ENCODE results near the gene UEVLD.
"Not testable (repeated sequence)": the region's sequence is repeated elsewhere in the genome, so short reads cannot be mapped to it uniquely, and the experiment has no call there.

The UEVLD gene

GRCh38 chr11:18615628-18616392, 27.3 kb upstream of the UEVLD start:
- peaks cover 24 to 28% of the 10 kb centered on the region in 2 donors for H3K36me3 ChIP-seq (ENCODE audit: control insufficient read depth in 2 of 2, insufficient read depth in 2 of 2, low read length in 2 of 2)
- H3K27me3 ChIP-seq (ENCODE audit: control insufficient read depth in 2 of 2, insufficient read depth in 2 of 2, low read length in 2 of 2): no peaks in the 10 kb centered on the region
- H3K9ac ChIP-seq (ENCODE audit: low read depth in 1 of 2, low read length in 2 of 2): no peak overlapping the region
- no peak overlapping the region for H3K4me3 ChIP-seq (ENCODE audit: low read length in 2 of 2)
- H3K9me3 ChIP-seq (ENCODE audit: control insufficient read depth in 2 of 2, low read length in 2 of 2): no peaks in the 10 kb centered on the region
- H3K4me1 ChIP-seq (ENCODE audit: control insufficient read depth in 2 of 2, insufficient read depth in 2 of 2, low read length in 2 of 2): peaks cover 0 to 5% of the 10 kb centered on the region in 2 donors
- H3K27ac ChIP-seq (ENCODE audit: low read depth in 2 of 2, low read length in 2 of 2): no peak overlapping the region

GRCh38 chr11:18614667-18615066, 26.1 kb upstream of the UEVLD start:
- H3K27me3 ChIP-seq (ENCODE audit: control insufficient read depth in 2 of 2, insufficient read depth in 2 of 2, low read length in 2 of 2): no peaks in the 10 kb centered on the region
- H3K4me3 ChIP-seq (ENCODE audit: low read length in 2 of 2): no peak overlapping the region
- H3K9me3 ChIP-seq (ENCODE audit: control insufficient read depth in 2 of 2, low read length in 2 of 2): no peaks in the 10 kb centered on the region
- H3K9ac ChIP-seq (ENCODE audit: low read depth in 1 of 2, low read length in 2 of 2): no peak overlapping the region
- H3K4me1 ChIP-seq (ENCODE audit: control insufficient read depth in 2 of 2, insufficient read depth in 2 of 2, low read length in 2 of 2): peaks cover 0 to 5% of the 10 kb centered on the region in 2 donors
- H3K27ac ChIP-seq (ENCODE audit: low read depth in 2 of 2, low read length in 2 of 2): no peak overlapping the region
- peaks cover 29 to 32% of the 10 kb centered on the region in 2 donors for H3K36me3 ChIP-seq (ENCODE audit: control insufficient read depth in 2 of 2, insufficient read depth in 2 of 2, low read length in 2 of 2)

- Histone ChIP-seq H3K27ac (ENCODE audit: low read depth in 2 of 2, low read length in 2 of 2) (no peak overlapping the region), H3K9ac (ENCODE audit: low read depth in 1 of 2, low read length in 2 of 2) (no peak overlapping the region), H3K9me3 (ENCODE audit: control insufficient read depth in 2 of 2, low read length in 2 of 2) (no peaks in the 10 kb centered on the region), H3K27me3 (ENCODE audit: control insufficient read depth in 2 of 2, insufficient read depth in 2 of 2, low read length in 2 of 2) (no peaks in the 10 kb centered on the region), H3K4me1 (ENCODE audit: control insufficient read depth in 2 of 2, insufficient read depth in 2 of 2, low read length in 2 of 2) (no peaks in the 10 kb centered on the region), H3K4me3 (ENCODE audit: low read length in 2 of 2) (no peak overlapping the region), H3K36me3 (ENCODE audit: control insufficient read depth in 2 of 2, insufficient read depth in 2 of 2, low read length in 2 of 2) (peaks cover 42 to 45% of the 10 kb centered on the region in 2 donors)
These were observed 23.9 kb upstream of the UEVLD start for GRCh38 chr11:18612394-18612793.

GRCh38 chr11:18611196-18611595, 22.7 kb upstream of the UEVLD start:
- Histone ChIP-seq H3K36me3 (ENCODE audit: control insufficient read depth in 2 of 2, insufficient read depth in 2 of 2, low read length in 2 of 2) (peaks cover 42 to 45% of the 10 kb centered on the region in 2 donors), H3K27ac (ENCODE audit: low read depth in 2 of 2, low read length in 2 of 2) (no peak overlapping the region), H3K9me3 (ENCODE audit: control insufficient read depth in 2 of 2, low read length in 2 of 2) (no peaks in the 10 kb centered on the region), H3K4me1 (ENCODE audit: control insufficient read depth in 2 of 2, insufficient read depth in 2 of 2, low read length in 2 of 2) (no peaks in the 10 kb centered on the region), H3K4me3 (ENCODE audit: low read length in 2 of 2) (no peak overlapping the region), H3K9ac (ENCODE audit: low read depth in 1 of 2, low read length in 2 of 2) (no peak overlapping the region), H3K27me3 (ENCODE audit: control insufficient read depth in 2 of 2, insufficient read depth in 2 of 2, low read length in 2 of 2) (no peaks in the 10 kb centered on the region)

GRCh38 chr11:18608376-18608775, 19.8 kb upstream of the UEVLD start:
- Histone ChIP-seq H3K9me3 (ENCODE audit: control insufficient read depth in 2 of 2, low read length in 2 of 2) (no peaks in the 10 kb centered on the region), H3K9ac (ENCODE audit: low read depth in 1 of 2, low read length in 2 of 2) (no peak overlapping the region), H3K36me3 (ENCODE audit: control insufficient read depth in 2 of 2, insufficient read depth in 2 of 2, low read length in 2 of 2) (peaks cover 21 to 24% of the 10 kb centered on the region in 2 donors), H3K27me3 (ENCODE audit: control insufficient read depth in 2 of 2, insufficient read depth in 2 of 2, low read length in 2 of 2) (no peaks in the 10 kb centered on the region), H3K4me1 (ENCODE audit: control insufficient read depth in 2 of 2, insufficient read depth in 2 of 2, low read length in 2 of 2) (no peaks in the 10 kb centered on the region), H3K27ac (ENCODE audit: low read depth in 2 of 2, low read length in 2 of 2) (no peak overlapping the region), H3K4me3 (ENCODE audit: low read length in 2 of 2) (no peak overlapping the region)

GRCh38 chr11:18600915-18601569, 12.5 kb upstream of the UEVLD start:
- H3K9ac ChIP-seq (ENCODE audit: low read depth in 1 of 2, low read length in 2 of 2): no peak overlapping the region
- peaks cover 2 to 7% of the 10 kb centered on the region in 2 donors for H3K36me3 ChIP-seq (ENCODE audit: control insufficient read depth in 2 of 2, insufficient read depth in 2 of 2, low read length in 2 of 2)
- H3K27ac ChIP-seq (ENCODE audit: low read depth in 2 of 2, low read length in 2 of 2): no peak overlapping the region
- no peaks in the 10 kb centered on the region for H3K27me3 ChIP-seq (ENCODE audit: control insufficient read depth in 2 of 2, insufficient read depth in 2 of 2, low read length in 2 of 2)
- no peaks in the 10 kb centered on the region for H3K9me3 ChIP-seq (ENCODE audit: control insufficient read depth in 2 of 2, low read length in 2 of 2)
- H3K4me1 ChIP-seq (ENCODE audit: control insufficient read depth in 2 of 2, insufficient read depth in 2 of 2, low read length in 2 of 2): no peaks in the 10 kb centered on the region
- no peak overlapping the region for H3K4me3 ChIP-seq (ENCODE audit: low read length in 2 of 2)

- peaks cover 3 to 14% of the 10 kb centered on the region in 2 donors for H3K36me3 ChIP-seq (ENCODE audit: control insufficient read depth in 2 of 2, insufficient read depth in 2 of 2, low read length in 2 of 2)
- no peaks in the 10 kb centered on the region for H3K27me3 ChIP-seq (ENCODE audit: control insufficient read depth in 2 of 2, insufficient read depth in 2 of 2, low read length in 2 of 2)
- no peak within 1 kb of the TSS for H3K9ac ChIP-seq (ENCODE audit: low read depth in 1 of 2, low read length in 2 of 2)
- H3K4me1 ChIP-seq (ENCODE audit: control insufficient read depth in 2 of 2, insufficient read depth in 2 of 2, low read length in 2 of 2): no peaks in the 10 kb centered on the region
- no peak within 1 kb of the TSS for H3K27ac ChIP-seq (ENCODE audit: low read depth in 2 of 2, low read length in 2 of 2)
- H3K9me3 ChIP-seq (ENCODE audit: control insufficient read depth in 2 of 2, low read length in 2 of 2): no peaks in the 10 kb centered on the region
- no peak within 1 kb of the TSS for H3K4me3 ChIP-seq (ENCODE audit: low read length in 2 of 2)
These were observed 11.3 kb upstream of the UEVLD start, which contains the start of gene MISFA for GRCh38 chr11:18599739-18600230. Gene MISFA, plus strand, starts transcription at chr11:18599789. Its CDS starts 140 bp downstream, at chr11:18599929.

GRCh38 chr11:18594999-18595749, 6.6 kb upstream of the UEVLD start:
- Histone ChIP-seq H3K9ac (ENCODE audit: low read depth in 1 of 2, low read length in 2 of 2) (no peak overlapping the region), H3K36me3 (ENCODE audit: control insufficient read depth in 2 of 2, insufficient read depth in 2 of 2, low read length in 2 of 2) (peaks cover 3 to 14% of the 10 kb centered on the region in 2 donors), H3K9me3 (ENCODE audit: control insufficient read depth in 2 of 2, low read length in 2 of 2) (no peaks in the 10 kb centered on the region), H3K4me3 (ENCODE audit: low read length in 2 of 2) (no peak overlapping the region), H3K27me3 (ENCODE audit: control insufficient read depth in 2 of 2, insufficient read depth in 2 of 2, low read length in 2 of 2) (no peaks in the 10 kb centered on the region), H3K4me1 (ENCODE audit: control insufficient read depth in 2 of 2, insufficient read depth in 2 of 2, low read length in 2 of 2) (no peaks in the 10 kb centered on the region), H3K27ac (ENCODE audit: low read depth in 2 of 2, low read length in 2 of 2) (no peak overlapping the region)

- not testable (repeated sequence) for H3K27me3 ChIP-seq (ENCODE audit: control insufficient read depth in 2 of 2, insufficient read depth in 2 of 2, low read length in 2 of 2); H3K4me3 ChIP-seq (ENCODE audit: low read length in 2 of 2); H3K4me1 ChIP-seq (ENCODE audit: control insufficient read depth in 2 of 2, insufficient read depth in 2 of 2, low read length in 2 of 2); H3K9me3 ChIP-seq (ENCODE audit: control insufficient read depth in 2 of 2, low read length in 2 of 2); H3K9ac ChIP-seq (ENCODE audit: low read depth in 1 of 2, low read length in 2 of 2); H3K27ac ChIP-seq (ENCODE audit: low read depth in 2 of 2, low read length in 2 of 2)
- H3K36me3 ChIP-seq (ENCODE audit: control insufficient read depth in 2 of 2, insufficient read depth in 2 of 2, low read length in 2 of 2): peaks cover 3 to 14% of the 10 kb centered on the region in 2 donors
These were observed 5.6 kb upstream of the UEVLD start for GRCh38 chr11:18594088-18594487.

GRCh38 chr11:18590571-18590970, 2.0 kb upstream of the UEVLD start:
- H3K27ac ChIP-seq (ENCODE audit: low read depth in 2 of 2, low read length in 2 of 2): no peak overlapping the region
- no peaks in the 10 kb centered on the region for H3K27me3 ChIP-seq (ENCODE audit: control insufficient read depth in 2 of 2, insufficient read depth in 2 of 2, low read length in 2 of 2)
- peaks cover 0 to 4% of the 10 kb centered on the region in 2 donors for H3K36me3 ChIP-seq (ENCODE audit: control insufficient read depth in 2 of 2, insufficient read depth in 2 of 2, low read length in 2 of 2)
- no peak overlapping the region for H3K4me3 ChIP-seq (ENCODE audit: low read length in 2 of 2)
- H3K4me1 ChIP-seq (ENCODE audit: control insufficient read depth in 2 of 2, insufficient read depth in 2 of 2, low read length in 2 of 2): peaks cover 12 to 17% of the 10 kb centered on the region in 2 donors
- H3K9ac ChIP-seq (ENCODE audit: low read depth in 1 of 2, low read length in 2 of 2): peak overlapping the region in 1 of 2 donors; percentile 2
- no peaks in the 10 kb centered on the region for H3K9me3 ChIP-seq (ENCODE audit: control insufficient read depth in 2 of 2, low read length in 2 of 2)
